GM20431 (cell line): ENCODE data around the gene ACER3.
"Not testable (repeated sequence)": the region's sequence is repeated elsewhere in the genome, so short reads cannot be mapped to it uniquely, and the experiment has no call there.

Source experiments
- in situ Hi-C: fragments of 300-500 bp; cut with MseI, MboI; formaldehyde crosslinking; loops from one replicate; pipeline ENCODE4 v1.15.0; 2020; ENCODE audit warnings: low sequenced_read_pairs; ENCODE audit not compliant: unreplicated experiment

Gene ACER3

GRCh38 chr11:77051511-77051910 is 190.8 kb downstream of the ACER3 start:
- in situ Hi-C loops: no loop called here

- in situ Hi-C loops: no loop called here
Observed at GRCh38 chr11:77052518-77052917, 191.8 kb downstream of the ACER3 start.

DNA sequence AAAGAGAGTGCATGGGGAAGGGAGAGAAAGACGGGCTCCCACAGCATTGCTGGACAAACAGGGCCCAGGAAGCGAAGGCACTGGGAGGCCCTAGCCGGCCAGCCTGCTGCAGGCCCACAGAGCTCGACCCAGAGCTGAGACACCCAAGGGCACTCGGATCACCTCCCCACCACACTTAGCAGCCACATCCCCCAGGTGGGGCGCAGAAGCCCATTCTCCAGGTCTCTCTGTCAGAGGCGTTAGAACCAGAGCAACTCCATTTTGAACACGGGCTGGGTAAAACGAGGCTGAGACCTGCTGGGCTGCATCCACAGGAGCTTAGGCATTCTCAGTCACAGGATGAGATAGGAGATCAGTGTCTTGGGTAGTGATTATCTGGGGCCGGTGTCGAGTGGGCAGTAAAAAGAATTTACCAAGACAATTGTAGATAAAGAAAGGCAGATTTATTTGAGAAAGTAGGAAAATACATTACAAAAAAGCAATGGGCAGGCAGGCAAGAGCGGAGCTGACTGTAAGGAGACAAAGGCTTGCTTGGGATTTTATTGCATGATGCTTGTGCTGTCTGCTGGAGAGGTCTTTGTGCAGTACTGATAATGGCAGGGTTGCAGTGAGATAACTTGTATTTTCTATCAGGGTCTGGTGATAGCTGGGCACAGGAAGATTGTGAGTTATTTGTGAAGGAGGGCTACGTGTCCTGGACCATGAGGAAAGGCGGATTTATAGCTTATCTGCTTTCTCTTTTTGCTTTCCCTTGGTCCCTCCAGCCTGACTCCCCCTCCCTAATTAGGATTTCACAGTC is 192.7 kb downstream of the ACER3 start:
- in situ Hi-C loops: no loop called here

- in situ Hi-C loops: no loop called here
Observed at GRCh38 chr11:77054084-77054483, 193.4 kb downstream of the ACER3 start.

- in situ Hi-C loops: no loop called here
Observed at GRCh38 chr11:77055101-77055561, 194.4 kb downstream of the ACER3 start.

DNA sequence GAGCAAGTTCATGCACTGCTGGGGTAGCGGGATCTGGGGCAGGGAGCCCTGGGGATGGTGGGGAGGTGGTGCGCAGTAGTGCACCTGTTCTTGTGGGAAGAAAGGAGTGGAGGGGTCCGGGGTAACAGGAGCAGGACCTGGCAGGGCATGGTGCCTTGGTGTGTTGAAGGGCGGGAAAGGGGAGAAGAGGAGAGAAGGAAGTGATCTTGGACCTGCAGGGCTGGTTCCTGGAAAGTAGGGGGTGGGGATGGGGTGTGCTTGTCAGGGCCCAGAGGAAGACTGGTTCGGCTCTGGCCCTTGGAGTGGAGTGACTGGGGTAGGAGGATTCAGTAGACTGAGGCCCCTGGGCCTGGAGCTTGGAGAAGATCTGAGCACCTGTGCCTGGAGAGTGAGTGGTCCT is 195.2 kb downstream of the ACER3 start:
- in situ Hi-C loops: no loop called here

GRCh38 chr11:77056814-77057402 is 196.2 kb downstream of the ACER3 start:
- in situ Hi-C loops: no loop called here

DNA sequence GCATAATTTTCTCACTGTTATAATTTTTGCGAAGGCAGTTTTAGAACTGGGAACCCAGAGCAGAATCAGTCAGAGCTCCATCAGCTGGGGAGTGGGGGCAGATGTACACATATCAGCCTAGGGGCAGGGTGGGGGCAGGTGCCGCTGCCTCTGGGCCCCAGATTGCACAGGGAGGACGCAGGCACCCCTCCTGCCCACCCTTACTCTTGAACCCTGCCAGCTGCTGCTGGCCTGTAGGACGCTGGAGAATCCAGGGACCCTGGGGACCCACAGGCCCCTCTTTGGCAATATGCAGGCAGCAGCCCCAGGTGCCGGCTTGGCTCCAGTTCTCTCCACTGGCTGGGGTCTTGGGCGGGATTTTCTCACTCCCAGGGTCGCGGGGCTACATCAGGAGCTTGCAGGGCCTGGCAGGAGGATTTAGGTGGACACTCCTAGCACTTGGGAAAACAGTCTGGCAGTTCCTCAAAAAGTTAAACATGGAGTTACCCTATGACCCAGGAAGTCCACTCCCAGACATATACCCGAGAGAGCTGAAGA is 197.3 kb downstream of the ACER3 start:
- in situ Hi-C loops: no loop called here

GRCh38 chr11:77058900-77059299 is 198.2 kb downstream of the ACER3 start:
- in situ Hi-C loops: no loop called here

- in situ Hi-C loops: no loop called here
Observed at GRCh38 chr11:77059806-77060205, 199.1 kb downstream of the ACER3 start.

DNA sequence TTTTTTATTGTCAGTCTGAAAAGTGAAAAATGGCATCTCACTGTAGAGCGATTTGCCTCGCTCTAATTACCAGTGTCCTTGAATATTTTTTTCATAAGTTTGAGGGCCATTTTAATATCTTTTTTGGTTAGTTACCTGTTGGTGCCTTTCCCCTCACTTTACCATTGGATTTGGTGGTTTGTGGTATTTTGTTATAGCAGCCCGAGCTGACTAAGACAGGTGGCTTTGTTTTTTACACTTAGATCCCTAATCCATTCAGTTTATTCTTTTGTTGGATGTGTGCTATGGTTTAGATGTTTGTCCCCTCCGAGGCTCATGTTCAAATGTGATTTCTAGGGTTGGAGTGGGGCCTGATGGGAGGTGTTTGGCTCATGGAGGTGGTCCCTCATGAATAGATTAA is 199.5 kb downstream of the ACER3 start:
- in situ Hi-C loops: no loop called here

DNA sequence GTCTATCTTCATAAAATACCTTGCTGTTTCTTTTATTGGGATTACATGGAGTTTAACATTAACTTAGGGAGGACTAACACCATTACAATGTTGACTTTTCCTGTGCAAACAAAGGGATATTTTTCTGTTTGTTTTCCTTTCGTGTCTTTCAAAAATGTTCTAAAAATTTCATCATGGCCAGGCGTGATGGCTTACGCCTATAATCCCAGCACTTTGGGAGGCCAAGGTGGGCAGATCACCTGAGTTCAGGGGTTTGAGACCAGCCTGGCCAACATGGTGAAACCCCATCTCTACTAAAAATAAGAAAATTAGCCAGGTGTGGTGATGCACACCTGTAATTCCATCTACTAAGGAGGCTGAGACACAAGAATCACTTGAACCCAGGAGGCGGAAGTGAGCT is 200.5 kb downstream of the ACER3 start:
- in situ Hi-C loops: not testable (repeated sequence)

DNA sequence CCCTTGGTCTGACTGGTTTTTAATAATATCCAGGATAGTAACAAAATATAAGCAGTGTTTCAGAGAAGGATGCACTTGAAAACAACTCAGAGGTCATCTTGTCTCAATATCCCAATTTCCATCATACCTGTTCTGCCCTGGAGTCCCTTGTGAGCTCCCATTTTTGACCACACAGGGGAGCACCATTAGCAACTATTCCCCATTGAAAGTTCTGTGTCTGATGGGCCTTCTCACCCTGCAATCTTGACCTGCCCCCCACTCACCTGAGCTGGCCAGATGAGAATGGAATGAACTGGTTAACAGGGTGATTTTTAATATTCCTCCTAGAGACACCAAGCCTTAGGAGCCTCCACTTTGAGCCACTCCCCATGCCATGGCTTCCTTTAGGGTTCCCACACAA is 202.2 kb downstream of the ACER3 start:
- in situ Hi-C loops: no loop called here

DNA sequence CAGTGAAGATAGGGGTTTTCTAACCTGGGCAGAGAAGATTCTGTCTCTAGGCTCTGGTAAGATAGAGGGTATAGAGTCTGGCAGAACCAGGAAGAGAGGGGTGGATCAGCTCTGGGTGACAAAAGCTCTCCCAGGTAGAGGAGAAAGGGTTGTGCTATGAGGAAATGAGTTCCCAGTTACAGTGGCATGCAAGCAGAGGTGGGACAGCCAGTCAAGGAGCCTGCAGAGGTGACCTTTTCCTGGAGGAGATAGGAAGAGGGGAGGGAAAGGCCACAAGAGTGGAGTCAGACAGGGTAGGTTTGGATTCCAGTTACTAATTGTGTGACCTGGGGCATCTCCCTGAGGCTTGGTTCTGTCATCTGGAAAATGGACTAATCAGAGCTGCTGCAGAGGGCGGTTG is 202.7 kb downstream of the ACER3 start:
- in situ Hi-C loops: no loop called here

- in situ Hi-C loops: no loop called here
Observed at GRCh38 chr11:77063861-77064260, 203.1 kb downstream of the ACER3 start.

DNA sequence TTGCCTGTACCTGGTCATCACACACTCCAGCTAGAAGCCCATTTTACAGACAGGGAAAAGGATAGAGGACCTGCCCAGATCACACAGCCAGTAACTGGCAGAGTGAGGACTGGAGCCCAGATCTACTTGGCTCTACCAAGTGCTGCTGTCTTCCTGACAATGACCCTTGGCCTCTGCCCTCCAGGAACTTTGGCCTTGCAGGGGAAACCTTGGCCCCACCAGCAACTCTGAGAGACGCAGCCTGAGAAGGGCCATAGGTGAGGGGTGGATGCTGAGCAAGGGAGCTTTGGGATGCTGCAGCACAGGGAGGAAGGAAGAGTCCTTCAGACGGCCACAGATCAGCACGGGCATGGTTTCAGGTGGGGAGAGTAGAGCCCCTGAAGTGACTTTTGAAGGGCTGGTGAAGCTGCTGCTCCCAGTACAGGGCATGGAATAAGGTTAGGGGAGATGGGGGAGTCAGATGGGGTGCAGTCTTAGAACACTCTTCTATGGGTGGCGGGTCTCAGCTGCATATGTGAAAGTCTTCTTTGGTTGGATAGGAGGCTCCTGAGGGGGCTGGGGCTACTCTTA is 204.0 kb downstream of the ACER3 start:
- in situ Hi-C loops: no loop called here

- in situ Hi-C loops: no loop called here
Observed at GRCh38 chr11:77065878-77066228, 205.1 kb downstream of the ACER3 start.

DNA sequence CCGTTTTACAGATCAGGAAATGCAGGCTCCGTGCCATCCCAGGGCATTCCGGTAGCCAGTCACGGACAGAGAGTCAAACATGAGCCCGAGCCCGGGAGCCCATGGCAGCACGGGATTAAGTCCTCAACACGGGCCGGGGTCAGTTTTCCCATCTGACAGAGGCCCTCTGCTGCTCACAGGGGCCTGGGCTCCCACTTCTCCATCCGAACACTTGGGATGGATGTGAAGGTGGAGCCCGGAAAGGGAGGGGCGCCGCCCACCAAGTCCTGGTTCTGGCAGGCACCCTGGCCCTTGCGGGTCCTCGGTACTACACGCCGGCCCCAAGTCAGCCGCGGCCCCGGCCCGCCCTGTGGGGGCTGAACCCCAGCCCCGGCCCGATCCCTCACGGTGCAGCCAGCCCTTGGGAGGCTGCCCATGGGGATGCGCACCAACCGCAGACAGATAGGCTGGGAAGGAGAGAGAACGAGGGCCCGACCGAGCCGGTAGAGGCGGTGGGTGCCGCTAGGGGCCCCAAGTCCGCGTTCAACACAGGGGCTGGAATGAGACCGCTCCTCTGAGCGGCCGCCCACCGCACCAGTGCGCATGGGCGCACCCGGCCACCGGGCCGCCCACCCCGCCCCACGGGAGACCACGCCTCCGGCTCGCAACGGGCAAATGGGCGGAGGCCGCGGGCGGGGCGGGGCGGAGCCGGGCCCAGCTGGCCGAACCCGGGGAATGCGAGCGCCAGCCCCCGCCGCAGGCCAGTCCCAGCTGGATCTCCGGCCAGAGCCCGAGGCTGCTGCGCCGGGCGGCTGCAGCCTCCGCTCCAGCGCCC is 205.7 kb downstream of the ACER3 start, which contains the start of gene CAPN5:
Gene CAPN5, plus strand, starts transcription at position 743 of the 814 bp plus-strand sequence. CDS start 17,916 bp downstream, outside the sequence.
- in situ Hi-C loops: no loop called here

GRCh38 chr11:77067861-77068443 is 207.2 kb downstream of the ACER3 start:
- in situ Hi-C loops: no loop called here
